HL-60 (cell line): Measurements from ENCODE around the gene PRKAR2B.

Source experiments
- DNase-seq, 2 experiments: peaks; one replicate each; pipeline ENCODE4 v3.0.0-alpha.2; 2010 to 2020; ENCODE audit warnings: low read depth in 1 of 2, low spot score in 1 of 2
- H3K27ac ChIP-seq: fragments of 250-450 bp; sonication (Bioruptor Pico); replicated peaks from 2 replicates; pipeline ENCODE4 v1.5.1; 2020; ENCODE audit warnings: mild to moderate bottlenecking, moderate library complexity
- H3K27me3 ChIP-seq: fragments of 250-450 bp; sonication (Bioruptor Pico); 2 replicates; pipeline ENCODE4 v1.5.1; 2021; ENCODE audit warnings: mild to moderate bottlenecking, moderate library complexity; ENCODE audit not compliant: insufficient read depth, poor library complexity, severe bottlenecking
- H3K4me3 ChIP-seq: replicated peaks from 2 replicates; pipeline ENCODE4 v1.5.1; 2011; ENCODE audit warnings: mild to moderate bottlenecking, control low read depth, low read length; ENCODE audit not compliant: insufficient read depth
- CTCF ChIP-seq: IDR thresholded peaks from one replicate; pipeline ENCODE4 v1.5.1; 2011; ENCODE audit warnings: low read length, control low read depth, inconsistent platforms; ENCODE audit not compliant: insufficient read depth
- GABPA ChIP-seq: IDR thresholded peaks from 2 replicates; pipeline ENCODE4 v1.6.1; 2012; ENCODE audit warnings: low read depth
- POLR2AphosphoS5 ChIP-seq: IDR thresholded peaks from 2 replicates; pipeline ENCODE4 v1.6.1; 2012; ENCODE audit warnings: low read depth
- REST ChIP-seq: IDR thresholded peaks from 2 replicates; pipeline ENCODE4 v1.6.1; 2012; ENCODE audit warnings: low read depth; ENCODE audit not compliant: insufficient replicate concordance
- SPI1 ChIP-seq: IDR thresholded peaks from 2 replicates; pipeline ENCODE4 v1.6.1; 2012; ENCODE audit warnings: low read depth, mild to moderate bottlenecking, borderline replicate concordance

PRKAR2B gene

GRCh38 chr7:107158028-107158427 is 113.5 kb downstream of the PRKAR2B start:
- no peak for TF ChIP-seq SPI1
- TF ChIP-seq GABPA: no peak
- TF ChIP-seq REST: no peak
- no peak for TF ChIP-seq POLR2AphosphoS5
- Histone ChIP-seq H3K27ac (no peak overlapping the region), H3K27me3 (no peaks in the 10 kb centered on the region), H3K4me3 (no peak overlapping the region)
- no peak for DNase-seq

- Histone ChIP-seq H3K27ac (no peak overlapping the region), H3K4me3 (no peak overlapping the region), H3K27me3 (no peaks in the 10 kb centered on the region)
- DNase-seq: no peak
- no peak for TF ChIP-seq POLR2AphosphoS5
- no peak for TF ChIP-seq REST
- no peak for TF ChIP-seq CTCF
- no peak for TF ChIP-seq SPI1
- no peak for TF ChIP-seq GABPA
These were observed 115.9 kb downstream of the PRKAR2B start for GRCh38 chr7:107160389-107160788.

GRCh38 chr7:107161415-107161814 is 116.9 kb downstream of the PRKAR2B start:
- DNase-seq: no peak
- Histone ChIP-seq H3K4me3 (no peak overlapping the region), H3K27me3 (no peaks in the 10 kb centered on the region), H3K27ac (no peak overlapping the region)
- TF ChIP-seq POLR2AphosphoS5: no peak
- no peak for TF ChIP-seq CTCF
- no peak for TF ChIP-seq REST
- TF ChIP-seq SPI1: no peak
- TF ChIP-seq GABPA: no peak

- Histone ChIP-seq H3K27me3 (no peaks in the 10 kb centered on the region), H3K27ac (no peak overlapping the region), H3K4me3 (no peak overlapping the region)
- no peak for DNase-seq
- no peak for TF ChIP-seq POLR2AphosphoS5
- no peak for TF ChIP-seq REST
- no peak for TF ChIP-seq CTCF
- no peak for TF ChIP-seq SPI1
- no peak for TF ChIP-seq GABPA
These were observed 118.0 kb downstream of the PRKAR2B start for GRCh38 chr7:107162475-107162874.
